Measurements from ENCODE around the gene SLC45A3. TPM values are rescaled to one million over a fixed set of nuclear protein-coding genes. Genes with fewer than 3 reads are reported as not detected.

Gene SLC45A3
- total RNA-seq, 1 experiment from 2014 or later = 12.3 TPM

DNA sequence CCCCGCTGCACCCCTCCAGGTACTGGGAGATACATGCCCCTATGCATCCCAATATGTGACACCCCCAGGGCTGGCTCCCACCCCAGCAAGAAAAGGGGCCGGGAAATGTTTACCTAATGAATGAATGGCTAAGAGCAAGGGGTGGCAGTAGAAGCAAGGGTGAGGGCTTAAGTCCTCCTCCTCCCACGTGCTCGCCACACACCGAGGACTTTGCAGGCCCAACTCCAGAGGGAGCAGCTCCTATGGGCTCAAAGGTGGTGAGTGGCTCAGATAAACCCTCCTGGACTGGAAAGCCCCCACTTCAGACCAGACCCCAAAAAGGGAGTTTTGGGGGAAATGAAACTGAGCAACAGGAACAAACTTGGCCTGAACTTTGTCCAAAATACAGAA is 11.4 kb downstream of the SLC45A3 start:
- Histone ChIP-seq H2AFZ (ENCODE audit: low read depth, low read length, poor library complexity, severe bottlenecking) (no peak overlapping the region), H3K9me3 (ENCODE audit: control insufficient read depth in 1 of 2, insufficient read depth in 1 of 2, low read depth in 1 of 2, low read length in 2 of 2) (no peaks in the 10 kb centered on the region), H3K4me3 (replicated peaks in 1 of 2; ENCODE audit: low read depth in 1 of 2, low read length in 2 of 2) (no peak overlapping the region), H3K9me2 (ENCODE audit: insufficient read depth) (no peaks in the 10 kb centered on the region), H4K20me1 (ENCODE audit: insufficient read depth) (no peaks in the 10 kb centered on the region), H3K27me3 (ENCODE audit: insufficient read depth, low read length) (no peaks in the 10 kb centered on the region), H3K9ac (ENCODE audit: low read length) (0 out of 2 replicates have a peak overlapping the region, but pooled peaks have one; percentile 2), H3K4me2 (ENCODE audit: low read length) (peak overlapping the region; percentile 31; the same call in 1 of the 2 replicates), H3K4me1 (ENCODE audit: control insufficient read depth in 1 of 2, insufficient read depth in 2 of 2, low read length in 2 of 2) (peaks cover 51 to 90% of the 10 kb centered on the region in 2 experiments), H3K36me3 (ENCODE audit: control insufficient read depth in 1 of 2, insufficient read depth in 2 of 2, low read length in 2 of 2) (no peaks in the 10 kb centered on the region), H3K79me2 (ENCODE audit: insufficient read depth, low read length) (peaks cover 13% of the 10 kb centered on the region; the same call in 1 of the 2 replicates), H3K27ac (ENCODE audit: low read depth, low read length) (no peak overlapping the region)
- intact Hi-C loops (cut with micrococcal nuclease) = no loop called here
- no peak for ATAC-seq
- POLR2A ChIA-PET = no interaction called here
- no peak for TF ChIP-seq ZNF274 (IDR thresholded peaks at IDR 0.05; ENCODE audit: low read depth, low read length)
- no peak for TF ChIP-seq SP1 (IDR thresholded peaks at IDR 0.05; ENCODE audit: low read depth)
- TF ChIP-seq, protein P1, sequence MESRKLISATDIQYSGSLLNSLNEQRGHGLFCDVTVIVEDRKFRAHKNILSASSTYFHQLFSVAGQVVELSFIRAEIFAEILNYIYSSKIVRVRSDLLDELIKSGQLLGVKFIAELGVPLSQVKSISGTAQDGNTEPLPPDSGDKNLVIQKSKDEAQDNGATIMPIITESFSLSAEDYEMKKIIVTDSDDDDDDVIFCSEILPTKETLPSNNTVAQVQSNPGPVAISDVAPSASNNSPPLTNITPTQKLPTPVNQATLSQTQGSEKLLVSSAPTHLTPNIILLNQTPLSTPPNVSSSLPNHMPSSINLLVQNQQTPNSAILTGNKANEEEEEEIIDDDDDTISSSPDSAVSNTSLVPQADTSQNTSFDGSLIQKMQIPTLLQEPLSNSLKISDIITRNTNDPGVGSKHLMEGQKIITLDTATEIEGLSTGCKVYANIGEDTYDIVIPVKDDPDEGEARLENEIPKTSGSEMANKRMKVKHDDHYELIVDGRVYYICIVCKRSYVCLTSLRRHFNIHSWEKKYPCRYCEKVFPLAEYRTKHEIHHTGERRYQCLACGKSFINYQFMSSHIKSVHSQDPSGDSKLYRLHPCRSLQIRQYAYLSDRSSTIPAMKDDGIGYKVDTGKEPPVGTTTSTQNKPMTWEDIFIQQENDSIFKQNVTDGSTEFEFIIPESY (IDR thresholded peaks at IDR 0.05; ENCODE audit: extremely low read depth, insufficient replicate concordance, low read length) = no peak
- no peak for TF ChIP-seq ELF1 (IDR thresholded peaks at IDR 0.05; ENCODE audit: borderline replicate concordance, low read depth)
- TF ChIP-seq CEBPB (IDR thresholded peaks at IDR 0.05; ENCODE audit: low read depth) = no peak
- TF ChIP-seq TCF7L2 (IDR thresholded peaks at IDR 0.05; ENCODE audit: borderline replicate concordance, extremely low read depth, insufficient read depth, insufficient read length) = no peak
- TF ChIP-seq EGR1 (IDR thresholded peaks at IDR 0.05; ENCODE audit: low read depth) = no peak
- TF ChIP-seq POLR2AphosphoS5 (IDR thresholded peaks at IDR 0.05; ENCODE audit: low read depth, low read length) = no peak
- TF ChIP-seq SIN3A (IDR thresholded peaks at IDR 0.05; ENCODE audit: low read depth) = no peak
- TF ChIP-seq YY1 (IDR thresholded peaks at IDR 0.05; ENCODE audit: extremely low read depth, insufficient replicate concordance, low read depth, low read length) = no peak
- no peak for TF ChIP-seq CBX3 (IDR thresholded peaks at IDR 0.05; ENCODE audit: low read depth)
- TF ChIP-seq, protein P2, sequence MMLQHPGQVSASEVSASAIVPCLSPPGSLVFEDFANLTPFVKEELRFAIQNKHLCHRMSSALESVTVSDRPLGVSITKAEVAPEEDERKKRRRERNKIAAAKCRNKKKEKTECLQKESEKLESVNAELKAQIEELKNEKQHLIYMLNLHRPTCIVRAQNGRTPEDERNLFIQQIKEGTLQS (IDR thresholded peaks at IDR 0.05) = no peak
- RAD21 ChIA-PET (ENCODE audit: low non-redundant PET in 1 of 2, low total read pairs in 2 of 2, uncharacterized antibody in 2 of 2, unreplicated experiment in 2 of 2) = no interaction called here
- CTCF ChIA-PET = interaction anchor here (0.6 to 4.8 kb wide), 2 partner anchors 10 to 43 kb away, joined by 4 to 39 read pairs; no protein-coding TSS in a partner anchor
- DNase-seq (ENCODE audit: low read depth, low spot score) = no peak
- no TSS peak for BruUV-seq (replicated peaks)
